GM04504 (cell line): ENCODE data around the gene NPAS3.

ENCODE experiments used
- DNase-seq: peaks from one replicate; pipeline ENCODE4 v3.0.0-alpha.2; 2012; ENCODE audit warnings: low read depth

The NPAS3 gene

DNA sequence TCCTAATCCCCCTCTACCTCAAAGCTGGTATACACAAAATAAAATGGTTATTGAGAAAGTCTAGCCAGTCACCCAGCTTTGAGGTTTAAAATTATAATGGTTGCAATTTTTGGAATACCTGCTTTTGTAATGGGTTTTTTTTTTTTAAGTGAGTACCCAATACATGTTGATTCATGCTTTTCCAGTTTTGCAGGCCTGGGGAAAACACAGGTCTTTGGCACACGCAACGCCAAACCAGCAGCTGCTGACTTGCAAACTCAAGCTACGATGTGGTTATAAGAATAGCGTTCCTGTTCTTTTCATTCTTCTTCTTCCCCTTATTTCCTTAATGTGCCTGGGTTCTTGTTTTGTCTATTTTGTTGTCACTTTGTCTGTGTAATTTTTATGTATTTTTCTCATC, 779.2 kb downstream of the NPAS3 start:
- no peak for DNase-seq

DNA sequence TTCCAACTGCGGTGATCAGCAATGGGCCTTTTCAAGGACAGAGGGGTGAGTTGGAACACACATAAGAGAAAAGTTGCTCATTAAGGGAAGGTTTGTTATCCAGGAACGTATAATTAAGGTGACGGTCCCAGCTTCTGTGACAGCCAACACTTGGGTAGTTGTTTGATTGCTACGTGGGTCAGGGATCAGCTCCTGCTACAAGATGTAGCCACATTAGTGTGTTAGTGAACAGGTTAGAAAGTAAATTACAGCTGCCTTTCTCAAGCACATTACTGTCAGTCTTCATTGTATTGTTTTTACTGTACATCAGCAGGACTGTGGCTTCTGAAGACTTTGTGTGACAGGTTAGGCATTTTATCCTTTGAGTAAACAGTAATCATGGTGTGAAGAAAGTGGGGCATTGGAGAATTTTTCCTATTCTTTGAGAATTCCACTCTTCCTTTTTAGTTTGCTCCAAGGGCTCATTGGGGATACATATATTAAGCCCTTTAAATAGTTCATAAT, 781.7 kb downstream of the NPAS3 start:
- DNase-seq, result no peak

DNA sequence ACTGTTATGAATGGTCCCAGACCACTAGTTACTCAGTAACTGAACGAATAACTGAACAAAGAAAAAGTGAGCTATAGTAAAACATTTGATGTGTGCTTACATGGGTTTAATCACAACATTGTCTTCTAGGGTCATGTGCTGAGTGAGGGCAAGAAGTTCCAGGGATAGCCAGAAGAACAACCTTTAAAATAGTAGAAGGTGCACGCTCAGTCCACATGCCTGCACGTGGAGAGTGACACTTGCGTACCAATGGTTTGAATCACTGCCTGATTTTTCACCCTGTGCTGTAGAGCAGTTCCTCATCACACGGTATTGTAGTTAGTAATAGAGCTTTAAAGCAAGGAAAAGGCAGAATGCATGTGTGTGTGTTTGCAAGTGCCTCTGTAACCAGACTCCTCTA, 788.0 kb downstream of the NPAS3 start:
- DNase-seq, result no peak

DNA sequence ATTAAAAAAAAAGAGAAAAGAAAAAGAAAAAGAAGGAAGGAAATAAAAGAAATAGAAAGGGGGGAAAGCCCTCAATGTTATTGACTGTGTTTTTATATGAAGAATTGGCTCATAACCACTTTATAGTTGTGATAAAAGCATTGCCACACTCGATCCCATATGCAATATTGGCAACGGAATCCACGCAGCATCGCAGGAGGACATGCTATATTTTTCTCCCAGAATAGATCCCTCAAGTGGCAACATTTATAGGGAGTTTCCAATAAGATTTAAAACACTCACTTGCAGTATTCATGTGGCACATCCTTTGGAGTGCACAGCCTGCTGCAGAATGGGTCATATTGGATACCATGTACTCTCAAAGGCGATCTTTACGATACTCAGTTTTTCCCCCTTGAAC, 788.9 kb downstream of the NPAS3 start:
- DNase-seq, result no peak

DNA sequence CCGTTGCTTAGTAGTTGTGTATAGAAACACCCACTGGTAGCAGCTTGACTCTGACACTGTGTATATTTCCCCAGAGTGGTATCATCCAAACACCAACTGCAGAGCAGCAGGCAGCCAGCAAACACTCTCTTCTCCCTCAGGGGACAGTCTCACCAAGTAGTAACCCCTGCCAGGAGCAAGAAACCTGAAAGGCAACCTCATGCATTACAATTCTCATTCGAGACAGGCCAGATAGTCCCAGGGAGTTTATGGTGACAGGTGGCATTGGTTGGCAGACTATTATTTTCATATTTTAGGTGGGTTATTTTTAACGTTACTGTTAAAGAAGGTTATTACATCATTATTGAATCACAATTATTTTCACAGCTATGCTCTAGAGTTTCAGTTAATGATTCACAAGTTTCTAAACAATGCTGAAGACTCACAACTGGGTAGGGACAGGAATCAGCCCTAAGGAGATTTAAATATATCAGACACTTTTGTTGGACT, 789.4 kb downstream of the NPAS3 start:
- DNase-seq, result no peak

DNA sequence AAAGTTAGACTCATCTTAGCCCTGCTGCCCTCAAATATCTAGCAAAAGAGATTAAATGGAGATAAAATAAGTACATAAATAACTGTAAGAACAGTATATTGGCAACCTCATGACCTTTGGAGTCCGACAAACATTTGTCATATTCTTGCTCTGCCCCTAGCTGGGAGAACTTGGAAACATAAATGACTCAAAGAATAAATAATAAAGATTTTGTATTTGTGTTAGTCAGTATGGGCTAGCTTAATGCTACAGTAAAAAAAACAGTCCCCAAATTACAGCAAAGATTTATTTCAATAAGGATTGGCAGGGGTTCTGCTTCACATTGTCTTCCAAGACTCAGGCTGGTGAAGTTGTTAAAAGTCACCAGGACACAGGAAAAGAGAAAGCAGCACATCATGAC, 791.5 kb downstream of the NPAS3 start:
- DNase-seq, result no peak

DNA sequence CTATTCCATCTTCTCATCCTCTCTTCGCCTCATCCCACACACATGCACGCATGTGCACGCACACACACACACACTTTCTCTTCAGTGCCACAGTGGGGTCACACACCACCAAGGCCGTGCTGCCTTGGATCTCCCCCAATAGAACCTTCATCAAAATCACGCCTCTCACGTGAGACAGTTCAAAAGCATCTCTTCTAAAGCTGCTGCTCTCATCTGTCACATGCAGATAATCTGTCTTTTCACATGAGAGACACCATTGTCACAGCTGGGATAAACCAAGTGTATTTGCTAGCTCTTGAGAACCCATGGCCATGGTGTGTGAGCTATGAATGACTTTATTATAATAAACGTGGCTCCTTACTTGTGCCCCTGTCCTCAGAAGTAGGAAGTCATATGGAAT, 793.5 kb downstream of the NPAS3 start:
- no peak for DNase-seq

DNA sequence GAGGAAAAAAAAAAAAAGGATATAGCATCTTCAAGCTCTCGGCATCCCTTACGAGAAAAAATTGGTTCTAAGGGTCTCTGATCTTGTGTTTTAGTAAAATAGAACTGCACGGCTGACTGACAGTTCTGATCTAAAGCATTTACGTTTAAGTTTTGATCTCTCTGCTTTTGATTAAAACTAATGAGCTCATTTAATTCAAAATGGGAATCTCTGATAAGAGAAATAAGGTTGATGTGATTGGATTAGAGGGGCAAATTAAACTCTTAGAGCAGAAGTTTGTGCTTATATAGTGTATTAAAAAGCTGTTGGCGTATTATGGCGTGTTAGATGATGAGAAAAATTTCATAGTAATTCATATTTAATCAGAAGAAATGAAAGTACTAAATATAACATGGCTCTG, 794.6 kb downstream of the NPAS3 start:
- DNase-seq, result no peak

DNA sequence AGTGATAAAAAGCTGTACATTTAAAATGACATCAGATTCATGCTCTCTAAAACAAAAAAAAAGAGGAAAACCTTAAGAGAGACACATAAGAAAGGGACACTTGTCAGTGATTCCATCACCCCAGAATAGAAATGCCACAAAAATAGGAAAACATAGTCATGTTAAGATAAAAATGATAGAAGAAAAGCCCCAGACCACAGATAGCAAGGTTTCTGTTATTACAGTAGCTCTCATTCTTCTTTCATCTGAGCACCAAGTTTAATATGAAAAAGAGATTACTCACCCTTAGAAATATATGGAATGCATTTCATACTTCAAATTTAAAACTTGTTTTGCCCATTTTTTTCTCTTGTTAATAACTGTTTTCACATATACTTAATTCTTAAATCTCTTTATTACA, 795.0 kb downstream of the NPAS3 start:
- DNase-seq, result no peak

DNA sequence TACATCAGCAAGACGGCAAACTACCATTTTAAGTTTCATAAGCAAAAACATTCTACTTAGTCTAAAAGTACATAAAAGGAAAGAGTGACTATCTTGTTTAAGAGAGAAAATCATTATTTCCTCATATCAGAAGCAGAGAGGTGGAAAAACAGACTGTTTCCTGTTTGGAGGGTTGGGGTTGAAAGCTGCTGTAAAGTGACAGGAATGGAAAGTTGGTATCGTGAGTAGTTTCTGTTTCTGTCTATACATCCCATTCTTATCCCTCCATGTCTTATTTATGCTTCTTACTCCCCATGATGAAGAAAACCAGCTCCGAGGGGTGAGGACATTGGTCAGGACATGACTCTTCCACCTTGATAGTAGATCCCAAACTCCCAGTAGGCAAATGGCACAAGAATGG, 795.7 kb downstream of the NPAS3 start:
- no peak for DNase-seq

DNA sequence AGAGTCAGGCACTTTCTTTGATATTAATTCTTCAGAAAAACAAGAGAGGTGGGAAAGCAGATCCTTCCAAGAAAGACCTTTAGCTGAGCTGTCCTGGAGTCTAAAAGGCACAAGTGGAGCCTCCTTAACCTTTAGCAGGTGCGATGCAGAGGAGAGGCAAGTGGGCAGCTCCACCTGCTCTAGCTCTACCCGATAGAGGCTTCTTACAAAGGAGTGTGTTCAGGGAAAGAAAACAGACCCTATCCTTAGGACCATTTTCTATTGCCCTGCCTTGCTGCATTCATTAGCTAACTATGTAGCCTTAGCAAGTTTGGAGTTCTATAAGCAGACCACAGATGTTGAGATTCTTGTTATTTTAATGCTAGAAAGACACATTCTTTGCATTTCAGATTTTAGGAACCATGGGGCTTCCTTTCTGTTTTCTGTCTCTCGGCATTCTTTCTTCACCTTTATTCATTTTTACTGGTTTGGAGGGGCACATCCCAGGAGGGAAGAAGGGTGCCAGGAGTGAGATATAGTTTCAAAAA, 797.7 kb downstream of the NPAS3 start:
- DNase-seq, result no peak

DNA sequence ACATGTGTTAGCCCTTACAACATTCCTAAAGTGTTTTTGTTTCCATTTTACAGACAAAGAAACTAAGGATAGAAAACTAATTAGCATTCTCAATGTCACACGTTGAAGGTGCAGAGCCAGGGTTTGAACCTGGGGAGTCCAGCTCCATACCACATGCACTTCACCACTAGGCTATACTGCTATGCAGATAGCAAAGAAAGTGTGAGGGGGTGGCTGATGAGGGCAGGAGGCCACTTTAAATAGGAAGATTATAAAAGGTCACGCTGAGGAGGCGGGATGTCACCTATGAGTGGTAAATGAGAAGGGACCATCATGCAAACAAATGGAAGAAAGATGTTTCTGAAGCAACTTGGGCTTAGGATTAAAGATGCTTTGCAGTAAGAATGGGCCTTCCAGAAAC, 798.3 kb downstream of the NPAS3 start:
- no peak for DNase-seq

DNA sequence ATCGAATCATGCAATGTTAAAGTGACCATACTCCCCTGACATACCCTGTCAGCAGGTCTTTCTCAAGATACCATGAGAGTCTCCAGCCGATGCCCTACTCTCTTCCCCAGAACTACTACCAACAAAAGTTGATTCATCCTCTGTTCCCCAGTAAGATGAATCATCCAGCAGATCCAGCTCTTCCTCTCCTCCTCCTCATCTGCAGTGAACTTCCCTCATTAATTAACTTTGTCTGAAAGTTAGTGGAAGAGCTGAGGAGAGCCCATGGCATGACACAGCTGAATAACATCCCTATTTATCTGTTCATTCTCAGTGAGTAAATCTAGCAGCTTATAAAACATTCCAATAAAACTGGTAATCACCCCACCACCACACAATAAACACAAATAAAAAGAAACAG, 798.8 kb downstream of the NPAS3 start:
- DNase-seq, result peak; percentile 81

DNA sequence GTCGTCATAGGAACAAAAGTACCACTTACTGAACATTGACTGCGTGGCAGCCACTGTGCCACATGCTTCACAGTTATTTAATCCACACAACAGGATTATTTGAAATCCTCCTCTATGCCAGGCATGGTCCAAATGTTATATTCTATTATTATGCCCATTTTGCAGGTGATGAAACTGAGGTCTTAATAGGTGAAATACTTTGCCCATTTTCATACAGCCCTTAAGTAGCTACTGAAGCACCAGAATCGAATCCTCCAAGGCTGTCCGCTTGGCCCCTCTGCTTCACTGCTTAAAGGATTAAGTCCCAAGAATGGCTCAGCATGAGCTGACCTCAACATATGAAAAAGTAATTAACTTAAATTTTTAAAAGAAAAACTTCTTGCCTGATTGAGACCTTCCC, 799.4 kb downstream of the NPAS3 start:
- DNase-seq, result no peak

DNA sequence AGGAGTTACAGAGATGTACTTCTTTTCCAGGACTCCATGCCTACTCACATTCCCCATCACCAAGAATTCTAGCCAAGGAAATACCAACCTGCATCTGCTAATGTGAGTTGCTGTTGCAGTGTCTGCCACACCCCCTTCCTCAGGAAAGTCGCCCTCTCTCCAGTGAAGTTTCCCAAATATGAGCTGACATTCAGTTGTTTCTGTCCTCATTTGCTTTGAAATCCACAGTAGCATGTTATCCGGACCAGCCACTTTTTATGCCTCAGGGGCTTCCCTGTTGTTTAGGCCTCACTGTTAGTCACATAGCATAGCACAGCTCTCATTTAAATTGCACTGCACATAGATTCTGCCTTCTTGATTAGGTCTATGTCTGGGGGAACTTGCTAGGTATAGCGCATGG, 799.8 kb downstream of the NPAS3 start:
- no peak for DNase-seq

DNA sequence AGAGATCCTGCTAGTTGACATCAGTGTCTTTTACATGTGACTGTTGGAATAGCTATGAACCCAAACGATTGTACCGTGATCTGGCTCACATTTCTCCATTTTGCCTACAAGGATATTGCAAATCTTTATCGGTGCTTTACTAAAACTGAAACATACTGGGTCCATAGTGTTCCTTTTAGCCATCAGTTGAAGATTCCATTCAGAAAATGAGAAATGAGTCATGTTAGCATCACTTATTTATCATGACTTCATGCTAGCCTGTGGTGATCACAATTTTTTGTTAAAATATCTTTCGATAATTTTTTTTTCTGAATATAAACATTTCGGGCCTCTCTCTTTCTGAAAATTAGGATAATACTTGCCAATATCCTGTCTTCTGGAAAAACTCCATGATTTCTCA, 801.9 kb downstream of the NPAS3 start:
- DNase-seq, result no peak

DNA sequence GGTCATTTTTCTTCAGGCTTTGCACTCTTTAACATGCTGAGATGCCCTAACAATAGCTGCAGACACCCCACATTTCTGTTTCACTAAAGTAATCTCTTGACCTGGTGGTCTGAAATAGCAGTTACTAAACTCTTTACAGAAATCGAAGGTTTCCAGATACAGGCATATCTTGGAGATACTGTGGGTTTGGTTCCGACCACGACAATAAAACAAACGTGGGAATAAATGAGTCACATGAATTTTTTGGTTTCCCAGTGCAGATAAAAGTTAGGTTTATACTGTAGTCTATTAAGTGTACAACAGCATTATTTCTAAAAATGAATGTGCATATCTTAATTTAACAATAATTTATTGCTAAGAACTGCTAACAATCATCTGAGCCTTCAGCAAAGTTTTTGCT, 803.5 kb downstream of the NPAS3 start:
- no peak for DNase-seq

DNA sequence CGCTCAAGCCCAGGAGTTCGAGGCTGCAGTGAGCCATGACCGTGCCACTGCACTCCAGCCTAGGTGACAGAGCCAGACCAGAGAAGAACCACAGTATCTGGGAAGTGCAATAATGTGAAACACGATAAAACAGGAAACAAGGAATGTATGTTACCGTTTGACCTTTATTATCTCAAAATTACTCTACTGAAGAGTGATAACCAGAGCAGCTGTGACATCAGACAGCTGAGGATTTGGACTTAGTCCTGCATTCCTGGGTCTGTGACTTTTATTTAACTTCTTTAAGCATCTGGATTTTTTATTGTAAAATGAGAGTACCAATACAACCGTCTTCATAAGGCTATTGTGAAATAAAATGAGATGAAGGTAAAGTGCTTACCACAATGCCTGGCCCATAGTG, 806.5 kb downstream of the NPAS3 start:
- no peak for DNase-seq

DNA sequence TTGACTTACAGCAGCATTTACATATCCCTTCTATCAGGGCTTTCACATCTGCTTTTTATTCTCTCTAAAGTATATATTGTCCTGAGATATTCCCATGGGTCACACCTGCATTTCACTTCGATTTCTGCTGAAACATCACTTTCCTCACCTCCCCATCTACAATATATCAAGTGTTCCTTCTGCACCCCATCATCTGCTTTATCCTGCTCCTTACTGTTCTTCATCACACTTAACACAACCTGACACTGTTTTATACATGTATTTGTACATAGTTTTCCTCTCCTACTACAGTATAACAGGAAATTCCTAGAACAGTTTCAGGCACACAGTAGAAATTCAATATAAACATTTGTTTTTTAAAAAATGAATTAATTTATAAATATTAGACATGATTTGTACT, 809.1 kb downstream of the NPAS3 start:
- no peak for DNase-seq

DNA sequence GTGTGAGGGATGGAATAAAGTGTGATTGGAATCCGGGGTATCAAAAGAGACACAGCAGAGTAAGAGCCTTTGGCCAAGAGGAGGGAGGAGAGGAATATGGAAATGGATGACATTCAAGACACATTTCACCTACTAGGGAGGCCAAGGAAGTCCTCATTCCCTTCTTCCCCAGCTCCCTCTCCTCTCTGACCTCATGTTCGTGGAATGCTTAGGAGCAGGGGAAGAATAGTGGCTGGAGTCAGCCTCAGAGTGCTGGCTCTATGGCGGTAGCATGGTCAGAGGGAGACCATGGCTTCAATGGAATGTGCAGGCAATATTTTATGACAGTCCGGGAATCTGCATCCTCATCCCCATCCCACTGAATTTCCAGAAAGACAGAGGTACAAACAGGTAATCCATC, 815.6 kb downstream of the NPAS3 start:
- no peak for DNase-seq

DNA sequence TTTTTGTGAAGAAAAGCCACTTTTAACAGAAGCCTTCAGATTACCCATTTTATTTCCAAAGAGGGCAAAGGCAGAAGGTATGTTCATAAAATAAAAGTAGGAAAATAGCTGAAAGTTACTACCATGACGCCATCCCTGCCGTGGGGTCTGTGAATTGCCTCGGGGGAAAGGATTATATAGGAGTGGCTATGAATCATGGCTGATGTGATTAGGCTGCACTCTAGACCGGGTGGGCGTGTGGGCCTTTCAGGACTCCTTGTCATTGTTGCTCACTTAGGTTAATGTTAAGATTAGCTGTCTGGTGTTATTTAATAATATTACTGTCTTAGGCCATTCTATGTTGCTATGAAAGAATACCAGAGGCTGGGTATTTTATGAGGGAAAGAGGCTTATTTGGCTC, 816.7 kb downstream of the NPAS3 start:
- DNase-seq, result no peak

DNA sequence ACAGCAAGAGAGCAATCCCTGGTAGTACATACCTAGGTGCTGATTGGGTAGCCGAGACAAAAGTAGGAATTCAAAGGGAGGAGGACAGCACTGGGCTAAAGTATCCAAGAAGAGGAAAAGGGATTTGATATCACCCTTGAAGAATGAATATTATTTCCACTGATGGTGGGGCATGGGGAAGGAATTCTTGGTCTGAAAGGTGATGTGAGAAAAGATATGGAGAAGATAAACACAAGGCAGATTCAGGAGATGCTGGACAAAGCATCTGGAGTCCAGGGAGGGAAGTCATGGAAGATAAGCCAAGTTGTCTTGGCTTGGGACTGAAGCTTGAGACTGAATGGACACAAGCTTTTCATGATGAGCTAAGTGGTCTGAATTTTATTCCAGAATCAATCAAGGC, 818.2 kb downstream of the NPAS3 start:
- no peak for DNase-seq

DNA sequence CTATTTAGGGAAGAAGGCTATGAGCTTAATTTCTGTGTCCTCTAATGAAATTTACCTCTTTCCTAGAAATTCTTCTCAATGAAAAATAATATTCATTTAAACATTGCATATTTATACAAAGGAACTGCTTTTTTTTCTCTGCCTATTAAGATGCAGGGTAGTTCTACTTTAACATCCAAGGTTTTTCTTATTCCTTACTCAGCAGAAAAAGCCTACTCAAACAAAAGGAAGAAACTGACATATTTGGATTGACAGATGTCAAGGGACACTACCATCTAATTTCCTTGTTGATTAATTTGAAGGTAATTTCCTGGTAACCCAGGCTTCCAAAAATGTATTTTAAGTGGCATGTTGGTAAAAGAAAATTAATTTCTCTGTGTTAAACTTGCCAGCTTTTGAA, 819.9 kb downstream of the NPAS3 start:
- DNase-seq, result no peak

DNA sequence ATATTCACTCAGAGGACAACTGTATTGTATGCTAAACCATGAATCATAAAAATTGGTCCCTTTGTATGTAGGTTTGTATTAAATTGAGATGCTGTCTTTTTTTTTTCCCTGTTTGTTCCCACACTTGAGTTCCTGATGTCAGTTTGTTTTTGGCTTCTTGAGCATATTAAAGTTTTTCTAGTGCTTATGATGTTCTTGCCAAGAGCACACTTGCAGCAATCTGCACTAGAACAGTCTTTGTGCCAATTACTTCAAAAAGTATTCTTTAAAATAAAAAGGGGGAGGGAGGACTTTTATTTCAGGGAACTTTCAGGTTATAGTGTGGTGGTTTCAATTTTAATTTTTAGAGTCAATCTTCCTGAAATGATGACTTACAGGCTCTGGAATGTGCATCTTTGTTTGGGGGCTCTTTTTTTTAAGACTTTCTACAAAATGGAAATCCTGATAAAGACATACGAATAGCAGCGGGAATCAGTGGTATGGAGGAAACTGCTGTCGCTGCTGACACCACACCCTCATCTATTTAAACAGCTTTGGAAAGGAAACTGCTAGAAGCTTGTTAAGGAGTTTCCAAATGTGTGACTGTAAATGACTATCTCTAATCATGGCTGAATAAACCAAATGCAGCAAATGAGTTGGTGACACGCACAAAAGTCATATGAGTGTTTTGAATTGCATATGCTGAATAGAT, 823.6 kb downstream of the NPAS3 start:
- no peak for DNase-seq
